ENCODE results near the gene TPRG1. TPM values are rescaled to one million over a fixed set of nuclear protein-coding genes. Genes with fewer than 3 reads are reported as not detected.

TPRG1 gene
- total RNA-seq, 4 donors from 2014 or later = 2.8 to 4.3 (median 3.1) TPM

- WGBS = 83% methylated on average over 4 of the region's 5 CpGs
- H3K9me3 ChIP-seq = peaks cover 0 to 29% (median 26%) of the 10 kb centered on the region in 4 donors
- no peaks in the 10 kb centered on the region for H3K36me3 ChIP-seq
- TF ChIP-seq POLR2AphosphoS5 (IDR thresholded peaks at IDR 0.05) = no peak
- TF ChIP-seq CTCF (IDR thresholded peaks at IDR 0.05) = no peak
- no peak for TF ChIP-seq EP300 (IDR thresholded peaks at IDR 0.05)
- no peak for TF ChIP-seq POLR2A (IDR thresholded peaks at IDR 0.05; ENCODE audit: low read depth)
- no peaks in the 10 kb centered on the region for H3K27me3 ChIP-seq
- H3K4me3 ChIP-seq = no peak overlapping the region
- DNase-seq (ENCODE audit: extremely low spot score) = no peak
- no peaks in the 10 kb centered on the region for H3K4me1 ChIP-seq
- intact Hi-C loops (cut with DNase I) = no loop called here
- H3K27ac ChIP-seq (replicated peaks in 1 of 4) = no peak overlapping the region
Measured at GRCh38 chr3:189195302-189195701, 23.5 kb downstream of the TPRG1 start.

DNA sequence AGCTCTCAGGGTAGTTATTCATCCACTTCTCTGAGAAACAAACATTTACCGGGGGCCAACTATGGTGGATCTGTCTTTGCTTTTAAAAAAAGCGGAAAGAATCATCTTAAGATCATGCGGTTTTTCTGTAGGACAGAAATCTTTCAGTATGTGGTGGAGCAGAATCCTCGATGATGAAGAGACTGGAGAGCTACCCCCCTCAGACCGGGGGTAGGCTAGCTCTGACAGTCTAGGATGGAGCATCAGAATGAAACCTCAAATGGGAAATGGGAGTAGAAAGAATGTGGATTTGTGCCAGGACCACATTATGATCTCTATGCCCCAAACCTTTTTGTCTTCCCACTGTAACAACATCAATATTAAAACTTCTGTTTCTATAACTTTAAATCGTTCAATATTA, 30.3 kb downstream of the TPRG1 start:
- TF ChIP-seq EP300 (IDR thresholded peaks at IDR 0.05) (no peak), CTCF (IDR thresholded peaks at IDR 0.05) (no peak), POLR2A (IDR thresholded peaks at IDR 0.05; ENCODE audit: low read depth) (no peak), POLR2AphosphoS5 (IDR thresholded peaks at IDR 0.05) (no peak)
- WGBS = 82% methylated on average over 6 of the region's 6 CpGs
- no peaks in the 10 kb centered on the region for H3K4me1 ChIP-seq
- no peaks in the 10 kb centered on the region for H3K36me3 ChIP-seq
- no peaks in the 10 kb centered on the region for H3K27me3 ChIP-seq
- H3K9me3 ChIP-seq = no peaks in the 10 kb centered on the region
- intact Hi-C loops (cut with DNase I) = no loop called here
- no peak overlapping the region for H3K27ac ChIP-seq (replicated peaks in 1 of 4)
- DNase-seq (ENCODE audit: extremely low spot score) = no peak
- H3K4me3 ChIP-seq = no peak overlapping the region

GRCh38 chr3:189202583-189202982, 30.8 kb downstream of the TPRG1 start:
- 57% methylated on average over 6 of the region's 6 CpGs for WGBS
- Histone ChIP-seq H3K27me3 (no peaks in the 10 kb centered on the region), H3K36me3 (no peaks in the 10 kb centered on the region), H3K4me1 (no peaks in the 10 kb centered on the region), H3K4me3 (no peak overlapping the region), H3K9me3 (no peaks in the 10 kb centered on the region), H3K27ac (replicated peaks in 1 of 4) (no peak overlapping the region)
- DNase-seq (ENCODE audit: extremely low spot score) = no peak
- intact Hi-C loops (cut with DNase I) = no loop called here
- TF ChIP-seq POLR2AphosphoS5 (IDR thresholded peaks at IDR 0.05) (no peak), CTCF (IDR thresholded peaks at IDR 0.05) (no peak), POLR2A (IDR thresholded peaks at IDR 0.05; ENCODE audit: low read depth) (no peak), EP300 (IDR thresholded peaks at IDR 0.05) (no peak)

DNA sequence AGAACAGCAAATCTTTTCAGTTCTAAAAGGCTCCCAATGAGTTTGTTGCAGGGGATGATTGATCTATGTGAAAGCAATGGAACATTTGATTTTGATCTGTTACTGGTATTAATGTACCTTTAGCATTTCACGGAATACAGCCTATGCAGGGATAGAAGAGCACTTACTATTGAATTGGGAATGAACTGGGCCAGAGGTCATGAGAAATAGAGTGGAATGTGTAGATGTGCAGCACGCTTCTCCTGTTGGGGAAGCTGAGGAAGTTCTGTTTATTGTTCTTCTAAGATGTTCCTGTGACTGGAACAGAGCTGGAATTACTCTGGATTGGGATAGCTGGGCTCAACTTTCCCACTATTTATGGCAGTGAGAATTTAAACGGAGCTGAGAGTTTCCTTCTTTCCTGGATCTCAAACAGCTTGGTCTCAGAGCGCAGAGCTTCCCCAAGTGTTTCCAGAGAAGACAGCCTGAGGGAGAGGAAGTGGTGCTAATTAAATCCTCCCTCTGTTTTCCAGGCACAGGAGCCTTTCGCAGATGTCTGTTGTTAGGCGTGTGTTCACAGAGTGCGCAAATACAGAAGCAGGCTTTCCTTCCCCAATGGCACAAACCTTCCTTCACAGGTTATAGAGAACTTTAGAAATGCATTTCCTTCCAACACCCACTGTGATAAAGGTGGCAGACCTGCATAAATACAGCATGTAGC, 32.5 kb downstream of the TPRG1 start:
- no peak for TF ChIP-seq POLR2AphosphoS5 (IDR thresholded peaks at IDR 0.05)
- no peak for TF ChIP-seq EP300 (IDR thresholded peaks at IDR 0.05)
- TF ChIP-seq POLR2A (IDR thresholded peaks at IDR 0.05; ENCODE audit: low read depth) = no peak
- TF ChIP-seq CTCF (IDR thresholded peaks at IDR 0.05) = no peak
- DNase-seq (ENCODE audit: extremely low spot score) = no peak

GRCh38 chr3:189204937-189205336, 33.2 kb downstream of the TPRG1 start:
- no peak for DNase-seq (ENCODE audit: extremely low spot score)
- intact Hi-C loops (cut with DNase I) = no loop called here
- Histone ChIP-seq H3K4me1 (no peaks in the 10 kb centered on the region), H3K4me3 (no peak overlapping the region), H3K36me3 (no peaks in the 10 kb centered on the region), H3K27ac (replicated peaks in 1 of 4) (no peak overlapping the region), H3K9me3 (no peaks in the 10 kb centered on the region), H3K27me3 (no peaks in the 10 kb centered on the region)
- TF ChIP-seq POLR2AphosphoS5 (IDR thresholded peaks at IDR 0.05) (no peak), CTCF (IDR thresholded peaks at IDR 0.05) (no peak), EP300 (IDR thresholded peaks at IDR 0.05) (no peak), POLR2A (IDR thresholded peaks at IDR 0.05; ENCODE audit: low read depth) (no peak)
- 89% methylated on average over 2 of the region's 2 CpGs for WGBS

More for the DNA sequence above, 32.5 kb downstream of the TPRG1 start:
- no peaks in the 10 kb centered on the region for H3K27me3 ChIP-seq
- 72% methylated on average over 7 of the region's 7 CpGs for WGBS
- no peaks in the 10 kb centered on the region for H3K36me3 ChIP-seq
- no peak overlapping the region for H3K27ac ChIP-seq (replicated peaks in 1 of 4)
- no peaks in the 10 kb centered on the region for H3K4me1 ChIP-seq
- no peak overlapping the region for H3K4me3 ChIP-seq
- no peaks in the 10 kb centered on the region for H3K9me3 ChIP-seq
- intact Hi-C loops (cut with DNase I) = no loop called here
